ENCODE data around the gene WDFY4. TPM values are rescaled to one million over a fixed set of nuclear protein-coding genes. Genes with fewer than 3 reads are reported as not detected.

WDFY4 gene
- total RNA-seq, 1 donor from 2014 or later: 0.03 TPM

GRCh38 chr10:48897441-48897790, 212.7 kb downstream of the WDFY4 start:
- no peak for DNase-seq (ENCODE audit: low read depth)

GRCh38 chr10:48898426-48898825, 213.8 kb downstream of the WDFY4 start:
- no peak for DNase-seq (ENCODE audit: low read depth)

DNA sequence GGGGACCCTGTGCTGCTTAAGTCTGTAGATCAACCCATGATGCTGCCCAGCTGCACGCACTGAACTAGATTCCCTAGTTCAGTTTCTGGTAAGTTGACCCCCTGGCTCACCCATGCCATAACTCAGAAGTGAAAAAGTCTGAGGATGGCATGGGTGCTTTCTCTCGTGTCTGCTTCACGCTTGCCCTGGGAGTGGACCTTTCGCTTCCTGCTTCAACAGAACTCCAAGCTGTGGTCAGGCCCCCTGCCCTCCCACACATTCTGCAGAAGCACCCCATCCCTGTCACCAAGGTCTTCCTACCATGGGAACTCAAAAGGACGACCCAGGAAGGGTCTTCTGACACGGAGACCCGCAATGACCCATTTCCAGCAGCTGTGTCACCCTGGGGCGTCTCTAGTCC, 215.1 kb downstream of the WDFY4 start:
- DNase-seq (ENCODE audit: low read depth): no peak

GRCh38 chr10:48900371-48900801, 215.7 kb downstream of the WDFY4 start:
- no peak for DNase-seq (ENCODE audit: low read depth)

DNA sequence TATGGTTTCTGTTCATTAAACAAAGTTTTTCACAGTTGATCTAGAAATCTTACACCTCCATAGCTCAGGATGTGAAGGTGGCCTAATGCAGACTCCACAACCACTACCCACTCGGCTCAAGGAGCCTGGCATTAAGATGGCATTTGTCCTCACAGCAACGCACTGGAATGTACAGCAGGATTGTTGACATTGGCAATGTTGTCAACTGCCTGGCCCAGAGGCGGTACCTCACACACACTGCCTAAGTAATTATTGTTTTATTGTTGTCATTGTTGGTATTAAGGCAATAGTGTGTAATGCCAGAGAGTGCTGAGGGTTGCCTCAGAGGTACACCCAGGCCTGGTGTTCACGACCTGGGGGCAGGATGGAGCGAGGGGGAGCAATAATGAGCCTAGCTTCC, 216.6 kb downstream of the WDFY4 start:
- DNase-seq (ENCODE audit: low read depth): no peak

- DNase-seq (ENCODE audit: low read depth): no peak
These were observed 217.4 kb downstream of the WDFY4 start for GRCh38 chr10:48902096-48902495.

DNA sequence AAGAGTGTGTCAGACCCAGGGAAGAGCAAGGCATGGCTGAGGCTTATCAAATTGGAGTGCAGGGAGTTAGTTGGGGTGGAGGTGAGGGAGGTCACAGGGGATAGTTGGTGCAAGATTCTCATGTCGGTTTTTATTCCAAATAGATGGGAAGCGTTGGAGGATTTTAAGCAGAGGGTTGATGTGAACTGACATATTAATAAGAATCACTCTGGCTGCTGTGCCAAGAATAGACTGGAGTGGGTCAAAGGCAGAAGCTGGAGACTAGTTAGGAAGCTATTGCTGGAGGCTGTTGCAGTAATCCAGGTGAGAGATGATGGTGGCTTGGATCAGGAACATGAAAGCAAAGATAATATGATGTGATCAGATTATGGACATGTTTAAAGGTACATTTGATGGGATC, 218.5 kb downstream of the WDFY4 start:
- DNase-seq (ENCODE audit: low read depth): no peak

GRCh38 chr10:48904861-48905260, 220.2 kb downstream of the WDFY4 start:
- no peak for DNase-seq (ENCODE audit: low read depth)

GRCh38 chr10:48905311-48905710, 220.6 kb downstream of the WDFY4 start:
- no peak for DNase-seq (ENCODE audit: low read depth)

DNA sequence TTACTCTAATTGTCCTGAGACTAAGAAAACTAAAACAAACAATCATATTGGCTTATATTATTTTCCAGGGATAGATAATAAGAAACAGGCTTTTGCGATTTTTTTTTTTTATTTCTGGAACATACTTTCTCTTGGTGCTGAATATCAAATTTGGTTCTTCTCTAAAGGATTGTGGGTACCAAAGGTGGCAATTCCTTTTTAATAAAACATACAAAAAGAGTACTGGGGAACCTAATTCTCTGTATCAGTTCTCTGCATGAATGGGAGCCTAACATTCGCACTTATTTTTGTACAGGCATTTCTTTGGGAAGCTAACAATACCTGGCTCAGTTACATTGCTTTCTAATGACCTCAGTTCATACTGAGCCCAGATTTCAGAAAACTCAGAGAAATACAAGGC, 222.2 kb downstream of the WDFY4 start:
- DNase-seq (ENCODE audit: low read depth): no peak

DNA sequence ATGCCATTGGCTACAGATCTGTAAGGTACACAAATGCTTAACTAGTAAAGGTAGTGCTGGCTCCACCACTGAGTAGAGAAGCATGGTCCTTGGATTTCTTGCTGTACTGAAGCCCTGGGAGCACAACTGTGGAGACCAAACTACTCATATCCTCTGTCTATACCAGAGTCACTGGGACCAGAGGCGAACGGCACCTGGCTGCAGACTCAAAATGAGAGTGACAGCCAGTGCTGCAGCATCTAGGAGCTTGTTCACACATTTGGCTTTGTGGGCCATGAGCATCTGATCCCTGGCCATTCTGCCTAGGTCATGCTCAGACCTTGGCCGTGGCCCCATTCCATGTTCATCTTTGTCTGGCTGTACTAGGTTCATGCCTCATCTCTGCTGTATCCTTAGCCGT, 223.1 kb downstream of the WDFY4 start:
- DNase-seq (ENCODE audit: low read depth): no peak

- DNase-seq (ENCODE audit: low read depth): no peak
These were observed 225.9 kb downstream of the WDFY4 start for GRCh38 chr10:48910548-48910947.

DNA sequence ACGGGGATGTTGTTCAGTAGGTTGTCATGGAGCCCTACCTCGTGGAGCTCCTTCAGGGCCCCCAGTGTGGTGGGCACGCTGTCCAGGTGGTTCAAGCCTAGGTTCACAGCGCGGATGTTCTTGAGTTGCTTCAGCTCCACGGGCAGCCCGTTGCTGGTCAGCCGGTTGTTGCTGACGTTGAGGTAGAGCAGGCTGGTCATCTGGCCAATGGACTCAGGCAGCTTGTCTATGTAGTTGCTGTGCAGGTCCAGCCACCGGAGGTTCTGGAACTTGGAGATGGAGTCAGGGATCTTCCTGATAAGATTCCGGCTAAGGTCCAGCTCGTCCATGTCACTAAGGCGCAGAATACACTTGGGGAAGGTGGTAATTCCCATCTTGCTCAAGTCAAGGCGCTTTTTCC, 229.0 kb downstream of the WDFY4 start:
- DNase-seq (ENCODE audit: low read depth): no peak

DNA sequence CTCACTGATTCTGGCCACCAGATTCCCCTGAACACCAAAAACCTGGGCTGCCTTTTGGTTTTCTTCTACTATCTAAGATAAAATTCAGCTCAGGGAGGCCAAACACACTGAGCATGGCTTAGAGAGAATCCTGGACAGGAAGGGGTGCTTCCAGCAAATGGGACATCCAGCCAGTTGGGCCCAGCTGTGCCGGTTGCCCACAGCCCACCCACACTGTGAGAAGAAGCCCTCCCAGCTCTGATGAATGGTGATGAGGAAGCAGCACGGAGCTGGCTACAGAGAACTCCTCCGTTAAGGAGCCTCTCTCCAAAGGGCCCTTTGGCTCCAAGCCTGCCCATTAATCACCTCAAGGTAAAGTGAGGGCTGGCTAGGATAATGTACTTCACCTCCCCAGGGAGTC, 239.1 kb downstream of the WDFY4 start:
- no peak for DNase-seq (ENCODE audit: low read depth)

- DNase-seq (ENCODE audit: low read depth): no peak
These were observed 240.3 kb downstream of the WDFY4 start for GRCh38 chr10:48924988-48925387.

DNA sequence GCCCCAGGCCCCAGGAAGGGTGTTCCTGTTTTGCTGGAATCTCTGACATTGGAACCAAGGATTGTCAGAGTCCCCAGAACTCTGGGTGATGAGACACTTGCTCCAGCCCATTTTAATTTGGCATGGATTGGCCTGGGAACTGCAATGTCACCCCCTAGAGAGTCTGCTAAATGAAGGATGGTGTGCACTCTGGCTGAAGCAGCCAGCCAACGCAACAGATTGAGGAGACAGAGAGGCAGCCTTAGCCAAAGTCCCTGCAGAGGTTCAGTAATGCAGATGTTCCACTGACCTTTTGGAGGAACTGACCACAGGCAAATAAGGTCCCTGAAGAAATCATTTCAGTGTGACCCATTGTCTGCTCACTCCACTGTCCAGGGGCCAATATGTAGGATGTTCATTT, 241.6 kb downstream of the WDFY4 start:
- no peak for DNase-seq (ENCODE audit: low read depth)

GRCh38 chr10:48926764-48927540, 242.3 kb downstream of the WDFY4 start:
- DNase-seq (ENCODE audit: low read depth): no peak

GRCh38 chr10:48929413-48929990, 244.8 kb downstream of the WDFY4 start:
- no peak for DNase-seq (ENCODE audit: low read depth)

GRCh38 chr10:48931188-48931587, 246.5 kb downstream of the WDFY4 start:
- DNase-seq (ENCODE audit: low read depth): no peak

- DNase-seq (ENCODE audit: low read depth): no peak
These were observed 248.4 kb downstream of the WDFY4 start for GRCh38 chr10:48932831-48933664.

DNA sequence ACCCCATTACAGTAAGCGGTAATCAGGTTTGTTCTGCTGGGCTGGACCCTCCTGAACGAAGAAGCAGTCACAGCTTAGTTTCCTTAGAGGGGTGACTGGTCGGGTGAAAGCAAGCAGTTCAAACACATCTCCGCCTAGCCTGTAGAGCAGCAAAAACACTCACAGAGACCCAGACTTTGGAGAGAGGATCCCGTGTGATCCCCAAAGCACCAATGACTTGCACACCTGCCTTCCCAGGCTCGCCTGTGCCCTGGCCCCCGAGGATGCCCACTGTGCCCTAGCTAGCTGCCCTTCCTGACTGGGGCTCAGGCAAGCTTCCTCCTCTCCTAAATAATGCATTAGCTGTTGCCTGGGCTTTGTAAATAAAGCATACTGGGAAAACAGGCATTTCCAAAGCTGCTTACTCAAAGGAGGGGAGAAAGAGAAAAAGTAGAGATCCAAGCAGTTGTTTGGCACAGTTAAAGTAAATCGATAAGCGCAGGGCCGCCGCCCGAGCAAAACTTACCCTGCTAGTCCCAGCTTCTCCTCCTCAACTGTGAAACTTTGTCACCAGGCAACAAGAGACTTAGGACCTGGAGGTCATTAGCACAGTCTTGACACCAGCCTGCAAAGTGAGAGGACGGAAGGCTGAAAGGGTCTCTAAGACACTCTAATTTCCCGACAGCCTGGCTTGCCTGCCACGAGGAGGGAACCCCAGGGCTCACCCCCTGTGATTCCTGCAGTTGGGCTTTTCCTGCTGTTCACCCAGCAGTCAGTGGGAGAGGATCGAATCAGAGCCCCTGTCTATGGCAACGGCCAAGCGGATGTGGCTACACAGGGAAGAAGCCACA, 250.2 kb downstream of the WDFY4 start:
- no peak for DNase-seq (ENCODE audit: low read depth)
